ENCODE measurements around the gene ZYG11B. TPM values are rescaled to one million over a fixed set of nuclear protein-coding genes. Genes with fewer than 3 reads are reported as not detected.

ZYG11B gene
- total RNA-seq, 1 donor from 2014 or later: 39.5 TPM

DNA sequence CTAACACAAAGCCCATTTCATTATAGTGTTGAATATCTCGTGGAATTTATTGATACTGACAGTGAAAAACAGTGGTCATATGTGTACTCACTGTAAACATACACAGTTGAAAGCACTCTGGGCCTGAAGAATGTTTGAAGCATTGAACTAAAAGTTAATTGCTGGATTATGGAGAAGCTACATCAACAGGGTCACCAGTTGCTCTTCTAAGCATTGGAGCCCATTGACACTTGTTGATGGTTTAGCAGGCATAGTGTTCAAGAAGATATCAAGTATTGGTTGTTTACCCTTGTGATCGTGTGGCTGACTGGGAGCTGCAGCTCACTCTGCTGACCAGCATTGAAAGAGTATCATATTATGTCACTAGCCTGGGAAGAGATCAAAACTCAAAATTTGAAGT is 126.6 kb downstream of the ZYG11B start:
- Histone ChIP-seq H3K27me3 (no peaks in the 10 kb centered on the region), H3K36me3 (no peaks in the 10 kb centered on the region), H3F3A (ENCODE audit: low read depth) (no peaks in the 10 kb centered on the region), H3K9ac (no peak overlapping the region), H2AFZ (replicated peaks) (no peak overlapping the region), H3K4me1 (no peaks in the 10 kb centered on the region), H3K4me3 (no peak overlapping the region), H3K27ac (no peak overlapping the region), H3K4me2 (no peak overlapping the region), H4K20me1 (ENCODE audit: low read depth) (no peaks in the 10 kb centered on the region), H3K79me2 (ENCODE audit: low read depth) (no peaks in the 10 kb centered on the region), H3K9me3 (ENCODE audit: low read depth) (no peaks in the 10 kb centered on the region)
- Mint-ChIP-seq H3K9me3 (no peaks in the 10 kb centered on the region), H3K27me3 (ENCODE audit: insufficient read depth, low read depth) (no peaks in the 10 kb centered on the region), H3K27ac (no peak overlapping the region), H3K4me1 (no peaks in the 10 kb centered on the region), H3K36me3 (no peaks in the 10 kb centered on the region), H3K4me3 (no peak overlapping the region)
- DNase-seq (ENCODE audit: low spot score): no peak
- TF ChIP-seq EZH2 (IDR thresholded peaks at IDR 0.05) (no peak), EZH2phosphoT487 (IDR thresholded peaks at IDR 0.05) (no peak)
- TF ChIP-seq, protein P1, sequence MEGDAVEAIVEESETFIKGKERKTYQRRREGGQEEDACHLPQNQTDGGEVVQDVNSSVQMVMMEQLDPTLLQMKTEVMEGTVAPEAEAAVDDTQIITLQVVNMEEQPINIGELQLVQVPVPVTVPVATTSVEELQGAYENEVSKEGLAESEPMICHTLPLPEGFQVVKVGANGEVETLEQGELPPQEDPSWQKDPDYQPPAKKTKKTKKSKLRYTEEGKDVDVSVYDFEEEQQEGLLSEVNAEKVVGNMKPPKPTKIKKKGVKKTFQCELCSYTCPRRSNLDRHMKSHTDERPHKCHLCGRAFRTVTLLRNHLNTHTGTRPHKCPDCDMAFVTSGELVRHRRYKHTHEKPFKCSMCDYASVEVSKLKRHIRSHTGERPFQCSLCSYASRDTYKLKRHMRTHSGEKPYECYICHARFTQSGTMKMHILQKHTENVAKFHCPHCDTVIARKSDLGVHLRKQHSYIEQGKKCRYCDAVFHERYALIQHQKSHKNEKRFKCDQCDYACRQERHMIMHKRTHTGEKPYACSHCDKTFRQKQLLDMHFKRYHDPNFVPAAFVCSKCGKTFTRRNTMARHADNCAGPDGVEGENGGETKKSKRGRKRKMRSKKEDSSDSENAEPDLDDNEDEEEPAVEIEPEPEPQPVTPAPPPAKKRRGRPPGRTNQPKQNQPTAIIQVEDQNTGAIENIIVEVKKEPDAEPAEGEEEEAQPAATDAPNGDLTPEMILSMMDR (IDR thresholded peaks at IDR 0.05): no peak

DNA sequence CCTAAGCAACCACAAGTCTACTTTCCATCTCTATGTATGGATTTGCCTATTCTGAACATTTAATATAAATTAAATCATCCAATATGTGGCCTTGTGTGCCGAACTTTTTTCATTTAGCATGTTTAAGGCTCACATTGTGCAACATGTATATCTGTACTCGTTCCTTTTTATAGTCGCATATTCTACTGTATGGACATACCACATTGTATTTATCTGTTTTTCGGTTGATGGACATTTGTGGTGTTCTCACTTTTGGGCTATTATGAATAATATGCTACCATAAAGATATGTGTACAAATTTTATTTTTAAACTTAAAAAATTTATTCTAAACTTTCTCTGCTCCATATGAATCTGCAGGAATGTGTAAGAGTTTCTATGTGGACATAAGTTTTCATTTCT is 129.3 kb downstream of the ZYG11B start:
- TF ChIP-seq EZH2 (IDR thresholded peaks at IDR 0.05): no peak
- no peak for TF ChIP-seq EZH2phosphoT487 (IDR thresholded peaks at IDR 0.05)
- TF ChIP-seq, protein P1 (IDR thresholded peaks at IDR 0.05): no peak
- H3K27ac Mint-ChIP-seq: no peak overlapping the region
- no peaks in the 10 kb centered on the region for H3K36me3 Mint-ChIP-seq
- H3K4me3 Mint-ChIP-seq: no peak overlapping the region
- no peaks in the 10 kb centered on the region for H3K27me3 Mint-ChIP-seq (ENCODE audit: insufficient read depth, low read depth)
- Histone ChIP-seq H3K9me3 (ENCODE audit: low read depth) (no peaks in the 10 kb centered on the region), H3K27me3 (no peaks in the 10 kb centered on the region), H4K20me1 (ENCODE audit: low read depth) (no peaks in the 10 kb centered on the region), H3F3A (ENCODE audit: low read depth) (no peaks in the 10 kb centered on the region), H3K27ac (no peak overlapping the region), H3K79me2 (ENCODE audit: low read depth) (no peaks in the 10 kb centered on the region), H3K9ac (no peak overlapping the region), H3K36me3 (no peaks in the 10 kb centered on the region), H3K4me1 (no peaks in the 10 kb centered on the region), H2AFZ (replicated peaks) (no peak overlapping the region), H3K4me3 (no peak overlapping the region), H3K4me2 (no peak overlapping the region)
- H3K9me3 Mint-ChIP-seq: no peaks in the 10 kb centered on the region
- no peaks in the 10 kb centered on the region for H3K4me1 Mint-ChIP-seq
- no peak for DNase-seq (ENCODE audit: low spot score)

DNA sequence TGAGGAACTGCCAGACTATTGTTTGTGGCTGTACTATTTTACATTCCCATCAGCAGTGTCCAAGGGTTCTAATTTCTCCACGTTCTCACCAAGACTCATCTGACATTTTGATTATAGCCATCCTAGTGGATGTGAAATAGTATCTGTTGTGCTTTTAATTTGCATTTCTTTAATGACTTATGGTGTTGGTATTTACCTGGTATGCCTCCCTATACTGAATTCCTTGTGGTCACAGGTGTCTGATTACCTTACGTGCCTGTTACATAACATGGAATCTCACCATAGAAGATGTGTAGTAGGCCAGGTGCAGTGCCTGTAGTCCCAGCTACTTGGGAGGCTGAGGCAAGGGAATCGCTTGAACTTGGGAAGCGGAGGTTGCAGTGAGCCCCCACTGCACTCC is 129.8 kb downstream of the ZYG11B start:
- no peaks in the 10 kb centered on the region for H3K27me3 ChIP-seq
- Mint-ChIP-seq H3K27me3 (ENCODE audit: insufficient read depth, low read depth) (no peaks in the 10 kb centered on the region), H3K9me3 (no peaks in the 10 kb centered on the region), H3K4me3 (no peak overlapping the region), H3K36me3 (no peaks in the 10 kb centered on the region), H3K4me1 (no peaks in the 10 kb centered on the region), H3K27ac (no peak overlapping the region)
- H2AFZ ChIP-seq (replicated peaks): no peak overlapping the region
- TF ChIP-seq, protein P1 (IDR thresholded peaks at IDR 0.05): no peak
- TF ChIP-seq EZH2 (IDR thresholded peaks at IDR 0.05): no peak
- TF ChIP-seq EZH2phosphoT487 (IDR thresholded peaks at IDR 0.05): no peak
- no peak overlapping the region for H3K27ac ChIP-seq
- no peaks in the 10 kb centered on the region for H3K4me1 ChIP-seq
- H4K20me1 ChIP-seq (ENCODE audit: low read depth): no peaks in the 10 kb centered on the region
- H3K4me2 ChIP-seq: no peak overlapping the region
- H3K9ac ChIP-seq: no peak overlapping the region
- DNase-seq (ENCODE audit: low spot score): no peak
- H3K9me3 ChIP-seq (ENCODE audit: low read depth): no peaks in the 10 kb centered on the region
- H3K79me2 ChIP-seq (ENCODE audit: low read depth): no peaks in the 10 kb centered on the region
- H3K36me3 ChIP-seq: no peaks in the 10 kb centered on the region
- H3F3A ChIP-seq (ENCODE audit: low read depth): no peaks in the 10 kb centered on the region
- no peak overlapping the region for H3K4me3 ChIP-seq
